Measurements from ENCODE around the gene DNAJA4. TPM values are rescaled to one million over a fixed set of nuclear protein-coding genes. Genes with fewer than 3 reads are reported as not detected.

DNAJA4 gene
- total RNA-seq, 1 donor from 2014 or later = not detected

DNA sequence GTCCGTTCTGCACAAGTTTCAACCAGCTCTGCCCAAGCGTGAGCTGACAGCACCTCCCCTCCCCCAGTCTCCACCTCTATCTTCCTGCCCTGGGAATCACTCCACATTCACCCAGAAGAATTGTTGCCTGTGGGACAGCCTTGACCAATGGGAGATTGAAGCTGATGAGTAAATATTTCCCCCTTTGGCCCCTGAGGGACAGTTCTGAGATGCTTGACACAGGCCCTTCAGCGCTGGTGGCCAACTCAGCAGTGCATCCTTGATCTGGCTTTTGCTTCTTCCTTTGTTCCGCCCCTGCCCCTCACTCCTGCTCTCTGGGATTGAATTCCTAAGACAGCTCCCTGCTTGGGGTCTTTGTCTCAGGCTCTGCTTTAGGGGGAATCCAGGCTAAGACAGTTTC lies 48.2 kb downstream of the DNAJA4 start:
- no peaks in the 10 kb centered on the region for H3K9me3 Mint-ChIP-seq
- H3K4me3 Mint-ChIP-seq = peak overlapping the region; percentile 6
- no peaks in the 10 kb centered on the region for H3K36me3 Mint-ChIP-seq (ENCODE audit: low read depth)
- no peak for DNase-seq (ENCODE audit: low read depth, low spot score)
- H3K4me1 Mint-ChIP-seq = peaks cover 49% of the 10 kb centered on the region
- H3K27me3 Mint-ChIP-seq (ENCODE audit: low read depth) = peaks cover 18% of the 10 kb centered on the region
- TF ChIP-seq, protein P1, sequence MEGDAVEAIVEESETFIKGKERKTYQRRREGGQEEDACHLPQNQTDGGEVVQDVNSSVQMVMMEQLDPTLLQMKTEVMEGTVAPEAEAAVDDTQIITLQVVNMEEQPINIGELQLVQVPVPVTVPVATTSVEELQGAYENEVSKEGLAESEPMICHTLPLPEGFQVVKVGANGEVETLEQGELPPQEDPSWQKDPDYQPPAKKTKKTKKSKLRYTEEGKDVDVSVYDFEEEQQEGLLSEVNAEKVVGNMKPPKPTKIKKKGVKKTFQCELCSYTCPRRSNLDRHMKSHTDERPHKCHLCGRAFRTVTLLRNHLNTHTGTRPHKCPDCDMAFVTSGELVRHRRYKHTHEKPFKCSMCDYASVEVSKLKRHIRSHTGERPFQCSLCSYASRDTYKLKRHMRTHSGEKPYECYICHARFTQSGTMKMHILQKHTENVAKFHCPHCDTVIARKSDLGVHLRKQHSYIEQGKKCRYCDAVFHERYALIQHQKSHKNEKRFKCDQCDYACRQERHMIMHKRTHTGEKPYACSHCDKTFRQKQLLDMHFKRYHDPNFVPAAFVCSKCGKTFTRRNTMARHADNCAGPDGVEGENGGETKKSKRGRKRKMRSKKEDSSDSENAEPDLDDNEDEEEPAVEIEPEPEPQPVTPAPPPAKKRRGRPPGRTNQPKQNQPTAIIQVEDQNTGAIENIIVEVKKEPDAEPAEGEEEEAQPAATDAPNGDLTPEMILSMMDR (conservative IDR thresholded peaks at IDR 0.05) = no peak
- H3K27ac Mint-ChIP-seq (ENCODE audit: unreplicated experiment) = peak overlapping the region; percentile 83

DNA sequence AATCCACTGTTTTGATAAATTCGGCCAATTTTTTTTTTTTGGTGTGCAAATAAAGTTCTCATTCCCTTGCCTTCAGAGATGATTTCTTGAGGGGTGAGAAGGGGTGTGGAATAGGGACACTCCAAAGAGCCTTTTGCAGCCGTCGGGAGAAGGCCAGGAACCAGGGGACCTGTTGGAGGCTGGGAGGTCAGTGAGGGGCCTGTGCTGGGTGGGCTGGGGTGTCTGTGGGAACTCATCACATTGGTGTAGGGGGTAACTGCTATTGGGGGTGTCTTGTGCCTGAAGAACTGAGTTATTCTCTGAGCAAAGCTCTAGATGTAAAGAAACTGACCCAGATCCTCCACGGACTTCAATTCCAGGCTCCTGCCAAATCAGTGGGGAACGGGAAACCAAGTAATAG lies 48.6 kb downstream of the DNAJA4 start:
- Mint-ChIP-seq H3K4me3 (peak overlapping the region; percentile 6), H3K27me3 (ENCODE audit: low read depth) (peaks cover 18% of the 10 kb centered on the region), H3K4me1 (peaks cover 53% of the 10 kb centered on the region), H3K27ac (ENCODE audit: unreplicated experiment) (peak overlapping the region; percentile 83), H3K9me3 (no peaks in the 10 kb centered on the region), H3K36me3 (ENCODE audit: low read depth) (no peaks in the 10 kb centered on the region)
- DNase-seq (ENCODE audit: low read depth, low spot score) = no peak
- TF ChIP-seq, protein P1 (conservative IDR thresholded peaks at IDR 0.05) = no peak

DNA sequence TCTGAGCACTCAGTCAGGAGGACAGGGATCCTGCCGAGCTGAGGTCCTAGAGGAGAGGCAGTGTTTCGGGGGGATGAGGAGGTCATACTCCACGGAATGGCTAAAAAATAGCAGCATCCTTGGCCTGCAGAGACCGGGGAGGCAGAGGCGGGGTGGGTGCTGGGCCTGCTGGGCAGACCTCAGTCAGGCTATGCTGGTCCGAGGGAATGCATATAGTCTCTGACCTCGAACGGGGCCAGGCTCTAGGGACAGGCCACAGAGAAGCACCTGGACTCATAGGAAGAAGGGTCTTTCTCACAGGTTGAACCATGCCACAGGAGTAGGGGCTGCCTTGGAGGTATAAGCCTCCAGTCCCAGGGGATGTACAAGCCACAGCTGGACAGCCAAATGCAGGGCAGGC lies 49.0 kb downstream of the DNAJA4 start:
- TF ChIP-seq, protein P1 (conservative IDR thresholded peaks at IDR 0.05) = no peak
- H3K27me3 Mint-ChIP-seq (ENCODE audit: low read depth) = peaks cover 18% of the 10 kb centered on the region
- H3K4me3 Mint-ChIP-seq = no peak overlapping the region
- no peak overlapping the region for H3K27ac Mint-ChIP-seq (ENCODE audit: unreplicated experiment)
- H3K9me3 Mint-ChIP-seq = no peaks in the 10 kb centered on the region
- H3K36me3 Mint-ChIP-seq (ENCODE audit: low read depth) = no peaks in the 10 kb centered on the region
- peaks cover 57% of the 10 kb centered on the region for H3K4me1 Mint-ChIP-seq
- no peak for DNase-seq (ENCODE audit: low read depth, low spot score)

DNA sequence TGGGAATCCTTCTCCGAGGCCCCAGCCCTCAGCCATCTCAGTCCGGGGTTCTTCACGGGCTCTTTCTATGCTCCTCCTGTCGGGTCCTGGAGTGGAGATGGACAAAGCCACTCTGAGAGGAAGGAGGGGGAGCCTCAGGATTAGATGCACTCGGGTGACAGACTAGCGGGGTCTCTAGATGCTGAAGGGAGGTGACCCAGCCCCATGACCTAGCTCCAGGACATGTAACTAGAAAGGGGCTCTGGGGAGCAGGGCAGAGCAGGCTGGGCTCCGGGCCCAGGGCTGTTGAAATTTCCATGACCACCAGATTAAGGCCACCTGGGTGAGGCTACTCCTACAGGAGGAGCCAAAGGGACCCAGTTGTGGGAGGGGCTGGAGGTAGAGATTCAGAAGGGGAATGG lies 49.8 kb downstream of the DNAJA4 start:
- Mint-ChIP-seq H3K9me3 (no peaks in the 10 kb centered on the region), H3K27ac (ENCODE audit: unreplicated experiment) (peak overlapping the region; percentile 12), H3K36me3 (ENCODE audit: low read depth) (no peaks in the 10 kb centered on the region), H3K4me1 (peaks cover 57% of the 10 kb centered on the region), H3K27me3 (ENCODE audit: low read depth) (peaks cover 22% of the 10 kb centered on the region), H3K4me3 (no peak overlapping the region)
- DNase-seq (ENCODE audit: low read depth, low spot score) = no peak
- TF ChIP-seq, protein P1 (conservative IDR thresholded peaks at IDR 0.05) = no peak

DNA sequence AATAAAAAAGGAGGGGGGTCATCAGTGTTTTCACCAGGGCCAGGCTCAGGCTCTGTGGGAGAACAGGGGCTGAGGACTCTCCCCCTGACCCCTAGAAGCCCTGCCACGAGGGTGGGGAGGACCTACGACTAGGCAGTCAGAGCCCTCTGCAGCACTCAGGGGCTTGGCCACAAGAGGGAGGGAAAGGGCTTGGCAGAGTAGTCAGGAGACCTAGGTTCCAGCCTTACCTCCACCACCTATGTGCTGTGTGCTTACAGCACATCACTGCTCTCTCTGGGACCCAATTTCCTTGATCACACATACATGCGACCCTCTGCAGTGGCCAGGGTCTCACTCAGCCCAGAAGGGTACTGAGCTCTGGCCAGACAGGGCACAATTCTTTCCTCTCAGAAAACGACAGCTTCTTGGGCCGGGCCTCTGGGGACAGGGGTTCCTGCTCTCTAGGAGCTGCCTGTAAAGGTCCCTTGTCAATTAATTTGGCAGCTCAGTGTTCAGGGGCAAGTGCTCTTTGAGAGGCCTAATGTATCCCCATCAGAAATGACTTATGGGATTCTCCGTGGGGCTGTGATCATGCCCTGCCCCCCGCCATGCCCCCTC lies 51.4 kb downstream of the DNAJA4 start:
- peaks cover 63% of the 10 kb centered on the region for H3K4me1 Mint-ChIP-seq
- TF ChIP-seq, protein P1 (conservative IDR thresholded peaks at IDR 0.05) = peak; percentile 52
- H3K4me3 Mint-ChIP-seq = peak overlapping the region; percentile 64
- H3K27ac Mint-ChIP-seq (ENCODE audit: unreplicated experiment) = peak overlapping the region; percentile 99
- no peaks in the 10 kb centered on the region for H3K9me3 Mint-ChIP-seq
- H3K27me3 Mint-ChIP-seq (ENCODE audit: low read depth) = peaks cover 26% of the 10 kb centered on the region
- H3K36me3 Mint-ChIP-seq (ENCODE audit: low read depth) = no peaks in the 10 kb centered on the region
- DNase-seq (ENCODE audit: low read depth, low spot score) = peak; percentile 49
